ENCODE results near the gene LRRC25.

GRCh38 chr19:18427743-18428113 lies 30.3 kb upstream of the LRRC25 start:
- TF ChIP-seq CTCF (conservative IDR thresholded peaks at IDR 0.05 in 1 of 2, IDR thresholded peaks at IDR 0.05 in 1 of 2; ENCODE audit: low read depth in 1 of 2, low read length in 2 of 2) (no peak), EZH2 (IDR thresholded peaks at IDR 0.05; ENCODE audit: low read length, missing control alignments) (no peak)
